ELR (cell line): ENCODE results near the gene GUCA2B.

Experiments
- DNase-seq: peaks from one replicate; pipeline ENCODE4 v3.0.0-alpha.2; 2015; ENCODE audit warnings: low read depth

GUCA2B gene

GRCh38 chr1:42168391-42168670 is 15.1 kb downstream of the GUCA2B start:
- no peak for DNase-seq

GRCh38 chr1:42168763-42169162 is 15.6 kb downstream of the GUCA2B start:
- DNase-seq, result no peak

- no peak for DNase-seq
Measured at GRCh38 chr1:42170779-42171621, 17.8 kb downstream of the GUCA2B start.

GRCh38 chr1:42171679-42172266 is 18.6 kb downstream of the GUCA2B start:
- DNase-seq, result no peak

GRCh38 chr1:42172381-42173133 is 19.3 kb downstream of the GUCA2B start:
- no peak for DNase-seq

GRCh38 chr1:42173155-42173933 is 20.1 kb downstream of the GUCA2B start:
- DNase-seq, result peak; percentile 59

GRCh38 chr1:42173961-42174735 is 20.9 kb downstream of the GUCA2B start:
- peak; percentile 42 for DNase-seq

GRCh38 chr1:42175314-42176054 is 22.3 kb downstream of the GUCA2B start:
- no peak for DNase-seq

- peak; percentile 69 for DNase-seq
Measured at GRCh38 chr1:42176902-42177519, 23.8 kb downstream of the GUCA2B start.

- peak; percentile 59 for DNase-seq
Measured at GRCh38 chr1:42177541-42177981, 24.4 kb downstream of the GUCA2B start.

GRCh38 chr1:42178249-42178648 is 25.0 kb downstream of the GUCA2B start:
- no peak for DNase-seq

GRCh38 chr1:42179275-42179674 is 26.1 kb downstream of the GUCA2B start:
- no peak for DNase-seq

GRCh38 chr1:42179900-42180329 is 26.7 kb downstream of the GUCA2B start:
- DNase-seq, result no peak

GRCh38 chr1:42181687-42182086 is 28.5 kb downstream of the GUCA2B start:
- DNase-seq, result no peak

GRCh38 chr1:42183210-42183956 is 30.2 kb downstream of the GUCA2B start:
- DNase-seq, result no peak

- DNase-seq, result no peak
Measured at GRCh38 chr1:42183957-42184268, 30.7 kb downstream of the GUCA2B start.

- DNase-seq, result no peak
Measured at GRCh38 chr1:42184616-42185015, 31.4 kb downstream of the GUCA2B start.

- peak; percentile 49 for DNase-seq
Measured at GRCh38 chr1:42186152-42186551, 32.9 kb downstream of the GUCA2B start.
